Breast epithelium (tissue), 4 donors: Measurements from ENCODE around the gene ZIC4. TPM values are rescaled to one million over a fixed set of nuclear protein-coding genes. Genes with fewer than 3 reads are reported as not detected.

Source experiments
- DNase-seq, 2 donors: peaks; one replicate each; pipeline ENCODE4 v3.0.0-alpha.2; 2019; ENCODE audit warnings: low spot score in 2 of 2
- H3K27ac ChIP-seq, 2 donors: fragments of 200-600 bp; sonication (generic) in 1 of 2; one replicate each; pipeline ENCODE4 v1.5.1; 2016 to 2019; ENCODE audit warnings: mild to moderate bottlenecking in 1 of 2
- H3K27me3 ChIP-seq, 2 donors: fragments of 200-600 bp; sonication (generic) in 1 of 2; one replicate each; pipeline versions ENCODE4 v1.5.1 to v1.6.0; 2017 to 2019; ENCODE audit warnings: control low read depth in 1 of 2, mild to moderate bottlenecking in 1 of 2
- H3K36me3 ChIP-seq: fragments of 200-600 bp; one replicate; pipeline ENCODE4 v1.5.1; 2019
- H3K4me1 ChIP-seq, 2 donors: fragments of 200-600 bp; sonication (generic); one replicate each; pipeline ENCODE4 v1.5.1; 2016 to 2019; ENCODE audit warnings: control low read depth in 1 of 2
- H3K4me3 ChIP-seq, 3 donors: fragments of 200-600 bp; sonication (generic); 1 replicate in 2 of 3; 2 replicates in 1 of 3; pipeline ENCODE4 v1.5.1; 2016 to 2019; ENCODE audit warnings: mild to moderate bottlenecking in 3 of 3, moderate library complexity in 2 of 3
- H3K9me3 ChIP-seq, 2 donors: fragments of 200-600 bp; sonication (generic) in 1 of 2; one replicate each; pipeline ENCODE4 v1.5.1; 2016 to 2019; ENCODE audit warnings: control low read depth in 1 of 2
- POLR2A ChIP-seq: fragments of 450-650 bp; IDR thresholded peaks from one replicate; pipeline ENCODE4 v1.6.1; 2016; ENCODE audit warnings: antibody characterized with exemption, mild to moderate bottlenecking, moderate library complexity
- POLR2AphosphoS5 ChIP-seq, 3 donors: sonication (generic); formaldehyde crosslinking; IDR thresholded peaks; one replicate each; pipeline ENCODE4 v1.6.1; 2017; ENCODE audit warnings: antibody characterized with exemption in 3 of 3
- intact Hi-C: fragments of 100-400 bp; cut with DNase I; formaldehyde crosslinking; loops from one replicate; pipeline ENCODE4 v1.15.1; 2023; ENCODE audit warnings: low total_unique reads
- total RNA-seq, 3 donors: library from RNA; depleted of rRNA; stranded (reverse); fragments of >200 nt; gene quantifications; one replicate each; pipeline ENCODE4 v1.1.0, GENCODE V29; 2016
- TF ChIP-seq, protein P1 (sequence below), 3 donors: fragments of 450-650 bp; IDR thresholded peaks; one replicate each; pipeline ENCODE4 v1.5.1; 2016 to 2017; ENCODE audit warnings: antibody characterized with exemption in 3 of 3, mild to moderate bottlenecking in 3 of 3, moderate library complexity in 3 of 3

ZIC4 gene
- total RNA-seq, 3 donors from 2014 or later = under 0.01 to 0.15 TPM; not detected in 1

- no peak overlapping the region for H3K27ac ChIP-seq
- H3K4me1 ChIP-seq = no peaks in the 10 kb centered on the region
- no peak for DNase-seq
- H3K27me3 ChIP-seq = peaks cover 0 to 4% of the 10 kb centered on the region in 2 donors
- intact Hi-C loops = no loop called here
- no peaks in the 10 kb centered on the region for H3K36me3 ChIP-seq
- TF ChIP-seq, protein P1, sequence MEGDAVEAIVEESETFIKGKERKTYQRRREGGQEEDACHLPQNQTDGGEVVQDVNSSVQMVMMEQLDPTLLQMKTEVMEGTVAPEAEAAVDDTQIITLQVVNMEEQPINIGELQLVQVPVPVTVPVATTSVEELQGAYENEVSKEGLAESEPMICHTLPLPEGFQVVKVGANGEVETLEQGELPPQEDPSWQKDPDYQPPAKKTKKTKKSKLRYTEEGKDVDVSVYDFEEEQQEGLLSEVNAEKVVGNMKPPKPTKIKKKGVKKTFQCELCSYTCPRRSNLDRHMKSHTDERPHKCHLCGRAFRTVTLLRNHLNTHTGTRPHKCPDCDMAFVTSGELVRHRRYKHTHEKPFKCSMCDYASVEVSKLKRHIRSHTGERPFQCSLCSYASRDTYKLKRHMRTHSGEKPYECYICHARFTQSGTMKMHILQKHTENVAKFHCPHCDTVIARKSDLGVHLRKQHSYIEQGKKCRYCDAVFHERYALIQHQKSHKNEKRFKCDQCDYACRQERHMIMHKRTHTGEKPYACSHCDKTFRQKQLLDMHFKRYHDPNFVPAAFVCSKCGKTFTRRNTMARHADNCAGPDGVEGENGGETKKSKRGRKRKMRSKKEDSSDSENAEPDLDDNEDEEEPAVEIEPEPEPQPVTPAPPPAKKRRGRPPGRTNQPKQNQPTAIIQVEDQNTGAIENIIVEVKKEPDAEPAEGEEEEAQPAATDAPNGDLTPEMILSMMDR (IDR thresholded peaks at IDR 0.05) = no peak
- TF ChIP-seq POLR2A = no peak
- no peak for TF ChIP-seq POLR2AphosphoS5 (IDR thresholded peaks at IDR 0.05)
- H3K4me3 ChIP-seq = no peak overlapping the region
- H3K9me3 ChIP-seq = no peaks in the 10 kb centered on the region
These were observed 64.6 kb downstream of the ZIC4 start for GRCh38 chr3:147341727-147342126.

GRCh38 chr3:147336543-147337278 is 69.6 kb downstream of the ZIC4 start:
- TF ChIP-seq POLR2A (no peak), POLR2AphosphoS5 (IDR thresholded peaks at IDR 0.05) (no peak)
- TF ChIP-seq, protein P1 (IDR thresholded peaks at IDR 0.05) = no peak
- DNase-seq = no peak
- Histone ChIP-seq H3K27ac (no peak overlapping the region), H3K27me3 (no peaks in the 10 kb centered on the region), H3K9me3 (no peaks in the 10 kb centered on the region), H3K4me1 (no peaks in the 10 kb centered on the region), H3K36me3 (no peaks in the 10 kb centered on the region), H3K4me3 (no peak overlapping the region)
- intact Hi-C loops = no loop called here

Other genes with a start within 250 kb of the ZIC4 start
- 1 to 10 TPM in 2 of 3 donors, not detected in 1; 2.0 to 6.1 TPM for gene ZIC1, start 2.8 kb upstream of the ZIC4 start, total RNA-seq